ENCODE results near the gene ARL4C. TPM values are rescaled to one million over a fixed set of nuclear protein-coding genes. Genes with fewer than 3 reads are reported as not detected.

Gene ARL4C
- total RNA-seq, 2 donors from 2014 or later = 6.6 to 7.8 TPM

GRCh38 chr2:234472155-234472554 lies 24.7 kb downstream of the ARL4C start:
- no peak overlapping the region for H3K4me3 ChIP-seq
- H3K9me3 ChIP-seq = no peaks in the 10 kb centered on the region
- no peak overlapping the region for H3K27ac ChIP-seq
- intact Hi-C loops (cut with DNase I) = no loop called here
- no peaks in the 10 kb centered on the region for H3K27me3 ChIP-seq
- ATAC-seq = no peak
- H3K36me3 ChIP-seq (replicated peaks in 1 of 2; ENCODE audit: insufficient read depth in 1 of 2, low read depth in 2 of 2) = no peaks in the 10 kb centered on the region
- no peak for DNase-seq
- H3K4me1 ChIP-seq = no peaks in the 10 kb centered on the region
- no peak for TF ChIP-seq POLR2A (IDR thresholded peaks at IDR 0.05)
- TF ChIP-seq CTCF (IDR thresholded peaks at IDR 0.05) = no peak

GRCh38 chr2:234469972-234470371 lies 26.9 kb downstream of the ARL4C start:
- no peak overlapping the region for H3K4me3 ChIP-seq
- no peaks in the 10 kb centered on the region for H3K27me3 ChIP-seq
- no peaks in the 10 kb centered on the region for H3K4me1 ChIP-seq
- WGBS, 2 donors = 73 to 81% methylated on average over 4 of the region's 4 CpGs
- intact Hi-C loops (cut with DNase I) = no loop called here
- no peaks in the 10 kb centered on the region for H3K36me3 ChIP-seq (replicated peaks in 1 of 2; ENCODE audit: insufficient read depth in 1 of 2, low read depth in 2 of 2)
- no peak for DNase-seq
- H3K27ac ChIP-seq = no peak overlapping the region
- TF ChIP-seq CTCF (IDR thresholded peaks at IDR 0.05) (no peak), POLR2A (IDR thresholded peaks at IDR 0.05) (no peak)
- no peak for ATAC-seq
- H3K9me3 ChIP-seq = no peaks in the 10 kb centered on the region

GRCh38 chr2:234469251-234469845 lies 27.5 kb downstream of the ARL4C start:
- no peak for ATAC-seq
- H3K27ac ChIP-seq = no peak overlapping the region
- H3K4me3 ChIP-seq = no peak overlapping the region
- DNase-seq = no peak
- no peaks in the 10 kb centered on the region for H3K27me3 ChIP-seq
- no peaks in the 10 kb centered on the region for H3K4me1 ChIP-seq
- no peaks in the 10 kb centered on the region for H3K9me3 ChIP-seq
- 54 to 56% methylated on average over 7 of the region's 7 CpGs for WGBS, 2 donors
- intact Hi-C loops (cut with DNase I) = no loop called here
- H3K36me3 ChIP-seq (replicated peaks in 1 of 2; ENCODE audit: insufficient read depth in 1 of 2, low read depth in 2 of 2) = no peaks in the 10 kb centered on the region
- TF ChIP-seq CTCF (IDR thresholded peaks at IDR 0.05) (no peak), POLR2A (IDR thresholded peaks at IDR 0.05) (no peak)

- no peak overlapping the region for H3K27ac ChIP-seq
- no peak for ATAC-seq
- 78% methylated on average over 5 of the region's 5 CpGs for WGBS, 2 donors
Observed at GRCh38 chr2:234468503-234468902, 28.4 kb downstream of the ARL4C start.

More at GRCh38 chr2:234468503-234468902, 28.4 kb downstream of the ARL4C start:
- Histone ChIP-seq H3K36me3 (replicated peaks in 1 of 2; ENCODE audit: insufficient read depth in 1 of 2, low read depth in 2 of 2) (no peaks in the 10 kb centered on the region), H3K9me3 (no peaks in the 10 kb centered on the region), H3K27me3 (no peaks in the 10 kb centered on the region), H3K4me1 (no peaks in the 10 kb centered on the region), H3K4me3 (no peak overlapping the region)
- DNase-seq = no peak
- intact Hi-C loops (cut with DNase I) = no loop called here
- no peak for TF ChIP-seq POLR2A (IDR thresholded peaks at IDR 0.05)
- TF ChIP-seq CTCF (IDR thresholded peaks at IDR 0.05) = no peak

Data from body of pancreas (tissue), 4 donors.